Thoracic aorta (tissue), 2 donors: Measurements from ENCODE around the gene SF3B5. TPM values are rescaled to one million over a fixed set of nuclear protein-coding genes. Genes with fewer than 3 reads are reported as not detected.

Source experiments
- ATAC-seq: fragments of 150-250 bp; one replicate; pipeline ENCODE4 v1.8.0; 2017; ENCODE audit warnings: low read depth; ENCODE audit not compliant: insufficient number of reproducible peaks, low FRiP score
- DNase-seq: peaks from one replicate; pipeline ENCODE4 v3.0.0-alpha.2; 2020; ENCODE audit warnings: low spot score
- H3K27ac ChIP-seq, 2 donors: fragments of 200-600 bp; sonication (generic); 1 replicate in 1 of 2; 2 replicates in 1 of 2; pipeline ENCODE4 v1.5.1; 2016; ENCODE audit warnings: mild to moderate bottlenecking in 2 of 2, moderate library complexity in 2 of 2
- H3K27me3 ChIP-seq: fragments of 200-600 bp; sonication (generic); replicated peaks from 2 replicates; pipeline ENCODE4 v1.6.0; 2016; ENCODE audit warnings: mild to moderate bottlenecking; ENCODE audit not compliant: insufficient read depth
- H3K36me3 ChIP-seq: fragments of 200-600 bp; sonication (generic); one replicate; pipeline ENCODE4 v1.5.1; 2016
- H3K4me1 ChIP-seq, 2 donors: fragments of 200-600 bp; sonication (generic); 1 replicate in 1 of 2; 2 replicates in 1 of 2; pipeline versions ENCODE4 v1.5.1 to v1.6.0; 2016; ENCODE audit warnings: low read depth in 2 of 2, mild to moderate bottlenecking in 1 of 2; ENCODE audit not compliant: control insufficient read depth in 1 of 2
- H3K4me3 ChIP-seq: fragments of 200-600 bp; sonication (generic); 2 replicates; pipeline ENCODE4 v1.5.1; 2016; ENCODE audit warnings: mild to moderate bottlenecking
- H3K9me3 ChIP-seq: fragments of 200-600 bp; sonication (generic); 2 replicates; pipeline ENCODE4 v1.5.1; 2016
- total RNA-seq, 2 donors: library from RNA; depleted of rRNA; stranded (reverse); fragments of >200 nt; gene quantifications; one replicate each; pipeline versions ENCODE4 v1.1.0 to v1.2.3, GENCODE V29; 2016
- TF ChIP-seq, protein P1 (sequence below): fragments of 200-600 bp; sonication (generic); IDR thresholded peaks from one replicate; pipeline ENCODE4 v1.5.1; 2019; ENCODE audit warnings: antibody characterized with exemption

The SF3B5 gene
- total RNA-seq, 2 donors from 2014 or later: 92.6 to 95.7 TPM

DNA sequence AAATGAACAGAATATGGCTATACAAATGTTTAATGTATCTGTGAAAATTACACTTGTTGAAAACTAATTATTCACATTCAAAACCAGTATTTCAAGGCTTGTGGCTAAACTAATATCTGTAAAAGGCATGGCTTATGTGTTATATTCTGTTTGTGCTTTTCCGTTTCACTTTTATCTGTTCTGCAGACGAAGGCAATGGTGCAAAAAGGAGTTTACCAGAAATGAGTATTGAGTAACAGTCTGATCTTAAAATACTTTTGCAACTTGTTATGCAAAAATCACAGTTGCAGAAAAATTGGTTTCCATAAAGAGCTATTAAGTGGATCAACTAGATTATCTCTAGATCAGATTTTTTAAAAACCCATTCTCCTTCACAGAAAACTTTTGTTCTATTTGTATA, 45.5 kb upstream of the SF3B5 start:
- no peak overlapping the region for H3K27ac ChIP-seq
- no peaks in the 10 kb centered on the region for H3K4me1 ChIP-seq
- H3K36me3 ChIP-seq: no peaks in the 10 kb centered on the region
- no peak overlapping the region for H3K4me3 ChIP-seq
- H3K27me3 ChIP-seq: no peaks in the 10 kb centered on the region
- H3K9me3 ChIP-seq: no peaks in the 10 kb centered on the region
- ATAC-seq (no peak), DNase-seq (no peak)
- TF ChIP-seq, protein P1, sequence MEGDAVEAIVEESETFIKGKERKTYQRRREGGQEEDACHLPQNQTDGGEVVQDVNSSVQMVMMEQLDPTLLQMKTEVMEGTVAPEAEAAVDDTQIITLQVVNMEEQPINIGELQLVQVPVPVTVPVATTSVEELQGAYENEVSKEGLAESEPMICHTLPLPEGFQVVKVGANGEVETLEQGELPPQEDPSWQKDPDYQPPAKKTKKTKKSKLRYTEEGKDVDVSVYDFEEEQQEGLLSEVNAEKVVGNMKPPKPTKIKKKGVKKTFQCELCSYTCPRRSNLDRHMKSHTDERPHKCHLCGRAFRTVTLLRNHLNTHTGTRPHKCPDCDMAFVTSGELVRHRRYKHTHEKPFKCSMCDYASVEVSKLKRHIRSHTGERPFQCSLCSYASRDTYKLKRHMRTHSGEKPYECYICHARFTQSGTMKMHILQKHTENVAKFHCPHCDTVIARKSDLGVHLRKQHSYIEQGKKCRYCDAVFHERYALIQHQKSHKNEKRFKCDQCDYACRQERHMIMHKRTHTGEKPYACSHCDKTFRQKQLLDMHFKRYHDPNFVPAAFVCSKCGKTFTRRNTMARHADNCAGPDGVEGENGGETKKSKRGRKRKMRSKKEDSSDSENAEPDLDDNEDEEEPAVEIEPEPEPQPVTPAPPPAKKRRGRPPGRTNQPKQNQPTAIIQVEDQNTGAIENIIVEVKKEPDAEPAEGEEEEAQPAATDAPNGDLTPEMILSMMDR: no peak

DNA sequence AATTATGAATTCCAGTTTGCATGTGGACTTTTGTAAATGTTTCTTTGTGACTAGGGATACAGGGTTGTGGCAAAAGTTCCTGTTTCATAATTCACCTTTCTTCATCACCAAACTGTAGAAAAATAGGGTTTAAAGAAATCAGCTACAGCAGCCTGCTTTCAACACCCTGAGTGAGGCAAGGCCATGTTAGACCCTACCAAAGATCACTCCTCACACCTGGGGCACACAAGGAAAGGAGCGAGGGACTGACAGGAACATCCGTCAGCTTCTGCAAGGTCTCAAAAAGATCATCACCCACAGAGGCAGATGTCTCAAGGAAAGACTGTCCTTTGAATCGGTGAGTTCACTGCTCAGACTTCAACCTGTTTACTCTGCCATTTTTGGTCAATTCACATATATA, 44.4 kb upstream of the SF3B5 start:
- H3K36me3 ChIP-seq: no peaks in the 10 kb centered on the region
- H3K4me3 ChIP-seq: no peak overlapping the region
- H3K9me3 ChIP-seq: no peaks in the 10 kb centered on the region
- H3K27ac ChIP-seq: no peak overlapping the region
- H3K27me3 ChIP-seq: no peaks in the 10 kb centered on the region
- DNase-seq (no peak), ATAC-seq (no peak)
- no peaks in the 10 kb centered on the region for H3K4me1 ChIP-seq
- TF ChIP-seq, protein P1: no peak

DNA sequence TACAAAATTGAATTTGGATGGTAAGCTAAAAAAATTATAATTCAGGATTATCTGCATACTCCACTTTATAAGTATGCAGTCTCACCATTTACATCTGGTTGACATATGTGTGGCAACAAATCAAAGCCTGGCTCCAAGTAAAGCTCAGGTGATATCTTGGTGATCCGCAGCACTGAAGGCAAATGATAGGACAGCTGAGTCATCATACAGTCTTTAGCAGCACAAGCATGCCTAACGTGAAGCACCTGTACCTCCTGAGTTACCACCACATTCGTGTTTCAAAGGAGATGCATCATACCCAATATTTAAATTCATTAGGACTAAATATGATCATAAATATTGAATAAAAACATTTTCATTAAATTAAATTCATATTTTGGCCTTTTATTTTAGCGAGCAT, 43.2 kb upstream of the SF3B5 start:
- no peaks in the 10 kb centered on the region for H3K27me3 ChIP-seq
- no peaks in the 10 kb centered on the region for H3K36me3 ChIP-seq
- TF ChIP-seq, protein P1: no peak
- ATAC-seq (no peak), DNase-seq (no peak)
- H3K4me1 ChIP-seq: no peaks in the 10 kb centered on the region
- no peak overlapping the region for H3K4me3 ChIP-seq
- H3K9me3 ChIP-seq: no peaks in the 10 kb centered on the region
- H3K27ac ChIP-seq: no peak overlapping the region

DNA sequence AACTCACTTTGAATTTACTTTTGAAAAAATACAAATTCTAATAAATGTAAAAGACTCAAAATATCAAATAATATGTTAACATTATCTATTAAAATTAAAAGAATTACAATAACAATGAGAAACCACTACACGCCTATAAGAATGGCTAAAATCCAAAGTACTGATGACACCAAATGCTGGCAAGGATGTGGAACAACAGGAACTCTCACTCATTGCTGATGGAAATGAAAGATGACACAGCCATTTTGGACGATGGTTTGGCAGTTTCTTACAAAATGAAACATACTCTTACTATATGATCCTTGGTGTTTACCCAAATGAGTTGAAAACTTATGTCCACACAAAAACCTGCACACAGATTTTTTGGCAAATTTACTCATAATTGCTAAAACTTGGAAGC, 39.4 kb upstream of the SF3B5 start:
- DNase-seq (no peak), ATAC-seq (no peak)
- TF ChIP-seq, protein P1: no peak
- Histone ChIP-seq H3K36me3 (no peaks in the 10 kb centered on the region), H3K27me3 (no peaks in the 10 kb centered on the region), H3K4me3 (no peak overlapping the region), H3K27ac (no peak overlapping the region), H3K4me1 (peaks cover 0 to 10% of the 10 kb centered on the region in 2 donors), H3K9me3 (no peaks in the 10 kb centered on the region)

DNA sequence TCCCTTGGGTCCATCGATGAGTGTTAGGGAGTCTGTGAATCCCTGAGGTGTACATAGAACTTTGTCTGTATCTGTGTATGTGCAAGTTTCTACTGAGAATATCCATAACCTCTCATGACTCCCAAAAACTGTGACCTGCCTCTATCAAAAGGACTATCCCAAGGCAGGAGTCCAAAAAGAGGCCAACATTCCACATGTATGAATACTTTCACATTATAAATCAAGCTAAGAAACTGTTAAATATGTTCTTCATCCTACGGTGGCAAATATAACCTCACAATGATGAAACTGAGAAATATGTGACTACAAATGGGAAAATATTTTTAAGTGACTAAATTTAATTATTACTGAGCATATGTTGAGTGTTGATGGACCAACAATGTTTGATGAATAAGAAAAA, 38.8 kb upstream of the SF3B5 start:
- no peaks in the 10 kb centered on the region for H3K36me3 ChIP-seq
- H3K4me3 ChIP-seq: no peak overlapping the region
- H3K4me1 ChIP-seq: peaks cover 0 to 10% of the 10 kb centered on the region in 2 donors
- no peaks in the 10 kb centered on the region for H3K27me3 ChIP-seq
- TF ChIP-seq, protein P1: no peak
- no peak for ATAC-seq
- H3K27ac ChIP-seq: no peak overlapping the region
- no peak for DNase-seq
- H3K9me3 ChIP-seq: no peaks in the 10 kb centered on the region
